OCI-LY7 (cell line): Measurements from ENCODE around the gene RIPOR1.

Experiments
- CTCF ChIP-seq: fragments of 200-600 bp; sonication (generic); conservative IDR thresholded peaks from 2 replicates; pipeline ENCODE4 v1.5.1; 2014; ENCODE audit warnings: mild to moderate bottlenecking, antibody characterized with exemption, low read length, moderate library complexity, mixed read lengths
- EZH2phosphoT487 ChIP-seq: fragments of 200-600 bp; sonication (generic); IDR thresholded peaks from 2 replicates; pipeline ENCODE4 v1.6.1; 2018; ENCODE audit warnings: low read depth, borderline replicate concordance, mild to moderate bottlenecking, mixed run types, antibody characterized with exemption, low read length, moderate library complexity, mixed read lengths

- TF ChIP-seq CTCF, result 0 out of 2 replicates have a peak, but pooled peaks have one; percentile 16
- no peak for TF ChIP-seq EZH2phosphoT487
Measured at GRCh38 chr16:67525176-67525860, 3.3 kb upstream of the RIPOR1 start.
